DMS79 (cell line): ENCODE data around the gene ETV6.

Experiments
- DNase-seq: peaks from one replicate; lab custom pipeline; 2025; lab: John Stamatoyannopoulos, UW

ETV6 gene

DNA sequence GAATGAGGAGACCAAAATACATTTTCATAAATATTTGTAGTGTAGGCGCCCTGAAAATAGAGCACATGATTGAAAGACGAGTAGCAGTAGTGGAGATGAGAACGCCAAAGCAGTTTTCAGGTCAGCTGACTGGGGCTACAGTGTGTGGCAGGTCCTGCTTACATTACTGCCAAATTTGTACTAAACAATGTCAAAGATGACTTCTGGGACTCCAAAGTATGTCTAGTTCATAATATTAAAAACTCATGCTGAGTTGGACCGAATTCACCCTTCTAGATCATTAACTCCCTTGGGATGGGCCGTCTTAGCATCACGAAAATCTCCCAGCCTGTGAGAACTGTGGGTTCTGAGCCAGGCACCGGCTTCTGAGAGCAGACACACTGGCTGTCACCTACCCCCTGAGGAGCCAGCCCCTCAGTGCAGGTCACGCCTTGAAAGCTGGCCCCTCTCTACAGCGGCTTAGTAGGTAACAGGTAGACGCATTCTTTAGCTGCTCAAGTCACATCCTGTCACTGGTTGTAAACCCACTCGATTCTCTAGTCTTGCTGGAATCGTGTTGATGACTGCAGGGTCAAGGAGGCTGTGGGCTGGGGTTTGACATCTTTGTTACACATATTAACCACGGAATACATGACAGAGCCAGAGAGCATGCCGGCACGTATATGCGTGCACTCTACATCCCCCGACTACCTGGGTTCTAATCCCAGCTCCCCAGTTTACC lies 210.4 kb downstream of the ETV6 start:
- no peak for DNase-seq

DNA sequence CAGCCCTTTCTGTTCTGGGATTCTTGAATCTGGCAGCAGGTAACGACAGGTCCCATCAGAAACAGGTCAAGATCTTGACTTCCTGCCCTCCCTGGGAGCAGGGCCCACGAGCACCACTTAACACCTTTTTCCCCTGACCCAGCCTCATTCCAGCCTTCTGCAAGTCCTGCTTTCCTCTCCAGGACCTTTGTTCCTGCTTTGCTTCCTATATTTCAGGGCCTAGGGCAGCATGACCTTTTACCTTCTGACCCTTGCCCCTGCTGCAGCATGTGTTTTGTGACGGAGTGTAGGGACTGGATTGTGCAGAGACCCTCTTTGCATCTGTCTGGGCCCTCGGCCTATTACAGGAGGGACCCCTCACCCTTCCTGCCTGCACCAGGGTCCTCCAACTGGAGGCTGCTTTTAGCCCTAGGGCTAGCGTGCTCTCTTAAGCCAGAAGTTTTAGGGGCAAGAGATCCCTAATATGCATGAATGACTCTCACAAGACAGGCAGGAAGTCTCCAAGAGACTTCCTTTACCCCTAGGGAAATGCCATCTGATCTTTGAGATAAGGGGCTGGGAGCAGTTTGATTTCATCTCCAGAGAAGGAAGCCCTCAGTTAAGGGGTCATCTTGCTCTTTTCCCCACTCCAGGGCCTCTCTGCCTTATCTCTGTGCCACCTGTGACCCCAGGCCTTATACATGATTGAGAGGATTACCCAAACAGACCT lies 211.8 kb downstream of the ETV6 start:
- no peak for DNase-seq

DNA sequence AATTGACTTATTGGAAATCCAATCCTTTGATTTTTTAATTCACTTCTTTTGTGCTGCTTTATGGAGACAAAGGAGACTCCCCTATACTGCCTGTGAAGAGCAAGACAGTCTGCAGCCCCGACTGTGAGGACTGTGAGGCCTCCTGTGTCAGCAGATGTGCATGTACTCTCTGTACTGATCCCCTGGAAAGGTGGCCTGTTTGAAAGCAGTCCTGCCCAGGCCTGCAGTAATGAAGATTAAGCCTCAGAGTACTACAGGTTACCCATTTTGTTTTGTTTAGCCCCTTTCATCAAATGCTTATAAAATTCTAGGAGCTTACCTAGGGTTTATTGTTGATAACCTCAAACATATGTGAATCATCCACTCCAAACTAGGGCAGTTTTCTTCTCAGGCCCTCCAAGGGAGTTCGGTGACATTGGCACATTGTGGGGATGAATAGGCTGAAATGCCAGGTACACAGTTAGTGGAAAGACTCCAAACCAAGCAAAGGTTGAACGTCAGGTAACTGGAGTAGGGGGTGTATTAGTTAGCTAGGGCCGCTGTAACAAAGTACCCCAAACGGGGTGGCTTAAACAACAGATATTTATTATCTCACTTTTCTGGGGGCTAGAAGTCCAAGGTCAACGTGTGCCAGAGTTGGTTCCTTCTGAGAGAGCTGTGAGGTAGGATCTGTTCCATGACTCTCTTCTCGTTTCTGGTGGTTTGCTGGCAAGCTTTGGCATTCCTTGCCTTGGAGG lies 212.6 kb downstream of the ETV6 start:
- DNase-seq: no peak

DNA sequence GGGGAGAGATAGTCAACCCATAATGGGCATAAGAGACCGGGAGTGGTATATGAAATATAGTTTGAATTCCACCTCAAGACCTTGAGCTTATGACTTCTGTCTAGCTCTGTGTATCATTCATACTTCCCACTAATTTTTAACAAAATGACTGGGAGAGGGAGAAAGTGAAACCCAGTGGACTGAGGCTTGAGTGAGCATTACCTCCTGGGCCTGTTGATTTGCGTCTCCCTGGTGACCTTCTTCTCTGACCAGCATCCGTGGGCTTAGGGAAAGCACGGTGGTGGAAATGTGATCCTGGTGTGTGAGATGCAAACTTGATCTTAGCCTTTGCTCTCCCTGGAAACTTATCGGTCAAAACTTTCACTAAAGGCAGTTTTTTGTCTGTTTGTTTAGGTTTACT lies 213.3 kb downstream of the ETV6 start:
- DNase-seq: no peak

DNA sequence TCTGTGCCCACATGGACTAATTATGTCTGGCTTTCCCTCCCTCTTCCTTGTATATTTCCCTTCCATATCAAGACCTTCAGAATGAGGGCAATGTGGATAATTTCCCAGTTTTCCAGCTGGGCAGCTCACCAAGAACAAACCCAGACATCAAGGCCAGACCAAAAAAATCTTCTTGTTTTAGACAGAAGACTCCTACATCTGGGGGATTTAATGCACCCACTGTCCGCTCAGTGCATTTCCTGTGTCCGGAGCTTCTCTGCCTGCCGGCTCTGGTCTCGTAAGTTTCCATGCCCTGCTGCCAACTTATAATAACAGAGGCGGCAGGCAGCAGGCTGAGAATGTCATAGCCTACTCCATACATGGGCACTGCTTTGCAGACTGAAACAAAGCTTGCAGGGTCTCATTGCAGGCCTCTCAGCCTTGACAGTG lies 214.0 kb downstream of the ETV6 start:
- DNase-seq: no peak

DNA sequence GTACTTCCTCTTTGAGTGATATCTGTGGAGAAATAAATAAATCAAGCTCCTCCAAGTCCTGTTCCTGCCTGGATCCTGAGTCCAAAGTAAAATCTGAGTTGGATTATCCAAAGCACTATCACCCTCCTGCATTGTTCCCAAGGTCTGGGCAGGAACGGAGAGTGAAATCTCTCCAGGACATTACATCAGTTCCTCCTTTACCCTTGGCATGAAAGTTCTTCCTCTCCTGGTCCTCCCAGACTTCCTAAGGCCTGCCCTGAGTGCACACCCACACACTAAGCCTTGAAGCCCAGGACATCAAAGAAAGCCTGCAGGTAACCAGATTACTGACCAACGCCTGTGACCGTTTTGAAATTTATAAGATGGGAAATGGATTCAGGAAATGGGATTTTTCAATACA lies 214.5 kb downstream of the ETV6 start:
- DNase-seq: no peak

DNA sequence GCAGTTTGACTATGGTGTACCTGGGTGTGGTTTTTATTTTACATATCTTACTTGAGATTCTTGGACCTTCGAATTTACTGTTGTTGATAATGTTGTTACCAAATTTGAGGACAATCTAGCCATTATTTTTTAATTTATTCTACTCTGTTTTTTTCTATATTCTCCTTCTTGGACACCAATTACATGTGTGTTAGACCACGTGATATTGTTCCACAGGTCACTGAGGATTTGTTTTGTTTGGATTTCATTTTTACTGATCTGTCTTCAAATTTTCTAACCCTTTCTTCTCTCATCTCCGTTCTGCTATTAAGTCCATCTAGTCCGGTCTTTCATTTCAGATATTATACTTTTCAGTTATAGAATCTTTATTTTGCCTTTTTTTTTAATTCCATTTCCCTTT lies 216.3 kb downstream of the ETV6 start:
- DNase-seq: no peak

DNA sequence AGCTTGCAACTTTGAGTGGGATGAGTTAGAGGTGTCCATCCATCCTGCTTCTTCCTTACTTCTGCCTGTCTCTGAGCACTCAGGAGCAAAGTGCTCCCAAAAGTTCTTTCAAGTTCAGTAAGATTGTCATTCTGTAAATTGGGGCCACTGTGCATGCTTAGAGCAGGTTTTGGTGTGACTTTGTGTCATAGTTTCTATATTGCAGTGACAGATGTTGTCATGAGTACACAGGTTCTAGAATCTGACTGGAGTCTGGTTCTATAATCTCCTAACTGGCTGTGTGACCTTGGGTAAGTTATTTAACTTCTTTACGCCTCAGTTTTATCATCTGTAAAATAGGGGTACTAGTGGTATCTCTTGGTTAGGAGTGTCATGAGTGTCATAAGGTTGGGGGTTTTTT lies 218.6 kb downstream of the ETV6 start:
- DNase-seq: no peak

DNA sequence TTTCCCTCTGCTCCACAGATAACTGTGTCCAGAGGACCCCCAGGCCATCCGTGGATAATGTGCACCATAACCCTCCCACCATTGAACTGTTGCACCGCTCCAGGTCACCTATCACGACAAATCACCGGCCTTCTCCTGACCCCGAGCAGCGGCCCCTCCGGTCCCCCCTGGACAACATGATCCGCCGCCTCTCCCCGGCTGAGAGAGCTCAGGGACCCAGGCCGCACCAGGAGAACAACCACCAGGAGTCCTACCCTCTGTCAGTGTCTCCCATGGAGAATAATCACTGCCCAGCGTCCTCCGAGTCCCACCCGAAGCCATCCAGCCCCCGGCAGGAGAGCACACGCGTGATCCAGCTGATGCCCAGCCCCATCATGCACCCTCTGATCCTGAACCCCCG lies 219.9 kb downstream of the ETV6 start:
- no peak for DNase-seq

DNA sequence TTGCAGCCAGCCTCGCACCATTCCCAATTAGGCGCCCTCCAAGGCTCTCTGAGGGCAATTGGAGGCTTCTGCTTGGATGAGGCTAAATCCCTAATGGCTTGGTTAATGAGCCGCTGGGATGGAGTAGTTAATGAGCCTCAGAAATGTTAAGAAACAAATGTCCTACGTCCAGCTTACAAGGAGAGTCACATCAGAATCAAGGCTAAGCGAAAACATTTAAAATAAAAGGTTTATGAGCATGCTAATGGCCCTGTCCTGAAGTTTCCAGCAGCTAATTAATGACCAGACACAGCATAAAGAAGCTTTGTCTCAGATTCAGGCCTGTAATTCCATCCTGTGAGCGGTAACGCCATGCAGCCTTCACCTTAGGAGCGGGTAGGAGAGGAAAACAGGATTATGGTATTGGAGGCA lies 220.6 kb downstream of the ETV6 start:
- no peak for DNase-seq

DNA sequence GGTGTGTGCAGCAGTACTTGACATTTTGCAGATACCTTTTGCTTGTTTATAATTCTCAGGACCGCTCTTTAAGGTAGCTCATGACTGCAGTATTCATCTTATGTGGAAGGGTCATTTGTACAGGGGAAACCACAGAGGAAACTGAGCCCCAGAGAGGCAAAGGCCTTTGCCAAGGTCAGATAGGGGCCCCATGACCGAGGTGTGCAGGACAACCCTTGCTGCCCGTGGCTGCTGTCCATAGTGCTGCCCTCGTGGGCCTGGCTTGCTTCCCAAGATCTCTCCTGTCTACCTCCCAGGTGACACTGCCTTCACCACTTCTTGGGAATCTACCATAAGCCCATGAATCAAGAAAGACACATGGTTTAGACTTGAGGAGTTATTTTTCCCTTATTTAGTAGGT lies 222.6 kb downstream of the ETV6 start:
- no peak for DNase-seq

DNA sequence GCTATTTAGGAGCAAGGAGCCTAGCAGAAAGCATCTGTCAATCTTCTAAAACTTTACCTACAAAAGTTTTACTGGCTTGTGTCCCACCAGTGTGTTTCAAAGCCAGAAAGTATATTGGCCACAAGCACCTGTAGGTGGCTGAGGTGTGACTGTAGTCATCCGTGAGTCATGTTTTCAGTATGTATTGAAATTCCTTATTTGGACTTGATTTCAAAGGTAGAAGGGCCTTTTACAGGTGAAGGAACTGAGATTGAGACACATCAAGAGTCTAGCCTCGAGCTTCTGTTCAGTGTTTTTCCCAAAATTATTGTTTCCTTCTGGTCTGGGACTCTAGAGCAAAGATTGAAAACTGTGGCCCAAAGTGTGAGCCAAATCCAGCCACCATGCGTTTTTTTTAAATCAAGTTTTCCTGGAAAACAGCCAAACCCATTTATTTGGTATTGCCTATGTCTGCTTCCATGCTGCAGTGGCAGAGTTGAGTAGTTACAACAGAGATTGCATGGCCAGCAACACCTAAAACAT lies 226.0 kb downstream of the ETV6 start:
- no peak for DNase-seq

DNA sequence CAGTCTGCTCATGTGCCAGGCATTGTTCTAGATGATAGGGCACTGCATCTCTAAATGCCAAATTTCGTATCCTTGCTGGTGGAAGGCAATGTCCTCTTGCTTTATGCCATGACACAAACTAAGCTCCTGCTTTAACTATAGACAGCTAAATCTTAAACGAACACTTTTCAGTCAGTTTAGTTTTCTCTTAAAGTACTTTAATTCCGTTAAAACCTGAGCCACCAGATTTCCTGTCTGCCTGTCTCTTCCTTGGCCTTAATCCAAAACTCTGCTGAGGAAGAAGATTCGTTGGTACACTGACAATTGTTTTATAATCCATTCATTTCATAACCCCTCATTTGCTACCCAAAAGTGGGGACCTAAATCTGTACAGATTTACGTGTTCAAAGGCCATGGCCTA lies 226.8 kb downstream of the ETV6 start:
- DNase-seq: no peak

DNA sequence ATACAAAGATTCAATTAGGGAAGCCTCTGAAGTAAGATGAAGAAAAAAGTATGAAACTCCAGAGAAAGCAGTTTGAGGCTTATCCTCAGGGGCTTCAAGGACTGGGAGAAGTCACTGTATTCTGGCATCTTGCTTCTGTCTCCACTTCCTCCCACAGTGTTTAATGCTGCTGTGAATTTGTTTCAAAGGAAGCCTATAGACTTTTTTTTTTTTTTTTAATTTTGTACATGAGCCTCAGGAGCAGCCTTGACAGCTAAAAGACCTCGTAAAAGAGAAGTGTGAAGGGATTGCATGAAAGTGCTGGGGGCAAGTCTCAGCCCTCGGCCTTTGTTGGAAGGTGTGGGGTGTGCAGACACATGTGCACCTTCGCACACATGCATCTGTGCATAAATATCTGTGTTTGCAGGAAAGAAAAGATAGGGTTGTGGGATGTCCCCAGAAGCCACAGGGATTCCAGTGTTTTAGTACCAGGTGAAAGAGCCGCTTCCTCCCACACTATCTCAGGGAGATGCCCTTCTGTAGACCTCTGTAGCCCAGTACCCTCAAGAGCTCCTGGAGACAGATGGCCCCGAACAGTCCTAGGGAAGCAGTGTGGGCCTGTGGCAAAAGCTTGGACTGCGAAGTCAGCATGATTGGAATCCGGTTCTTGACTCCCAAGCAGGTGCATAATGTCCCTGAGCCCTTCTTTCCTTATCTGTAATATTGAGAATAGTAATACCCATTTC lies 227.8 kb downstream of the ETV6 start:
- no peak for DNase-seq

DNA sequence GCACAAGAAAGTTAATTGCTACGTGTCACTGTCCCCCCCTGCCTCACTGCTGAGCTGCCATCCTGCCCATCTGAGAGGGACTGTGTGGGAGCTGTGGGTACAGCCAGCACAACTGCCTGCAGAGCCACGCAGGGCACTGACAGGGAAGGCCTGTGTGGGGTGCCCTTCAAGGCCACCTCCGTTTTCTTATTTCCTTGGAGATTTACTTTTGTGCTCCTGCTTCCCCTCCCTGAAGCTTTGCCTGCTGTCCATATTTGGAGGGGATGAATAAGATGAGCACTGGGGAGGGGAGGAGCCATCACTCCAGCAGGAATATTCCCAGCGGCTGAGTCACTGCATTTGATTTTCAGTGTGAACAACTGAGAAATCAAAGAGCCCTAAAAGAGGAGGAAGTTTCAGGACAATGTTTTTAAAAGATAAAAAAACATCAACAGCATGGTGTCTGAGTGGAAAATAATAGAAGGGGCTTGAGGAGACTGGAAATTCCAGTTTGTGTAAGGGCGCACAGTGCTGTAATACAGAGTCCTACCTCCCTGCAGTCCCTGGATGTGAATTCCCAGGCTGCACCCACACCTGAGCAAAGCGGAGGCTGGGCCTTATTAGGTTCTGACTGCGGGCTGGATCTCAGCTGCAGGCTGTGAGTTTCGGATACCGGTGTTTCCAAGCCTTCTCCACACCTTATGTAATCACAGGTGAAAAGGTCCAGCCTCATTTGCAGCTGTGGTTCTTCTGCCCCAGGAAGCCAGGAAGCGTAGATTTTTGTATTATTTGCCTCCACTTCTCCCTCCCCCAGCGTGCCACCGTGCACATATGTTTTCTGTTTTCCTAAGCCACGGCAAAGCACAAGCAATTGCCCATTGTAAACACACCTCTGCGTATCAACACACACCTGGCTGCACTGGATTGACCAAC lies 228.7 kb downstream of the ETV6 start:
- DNase-seq: no peak

DNA sequence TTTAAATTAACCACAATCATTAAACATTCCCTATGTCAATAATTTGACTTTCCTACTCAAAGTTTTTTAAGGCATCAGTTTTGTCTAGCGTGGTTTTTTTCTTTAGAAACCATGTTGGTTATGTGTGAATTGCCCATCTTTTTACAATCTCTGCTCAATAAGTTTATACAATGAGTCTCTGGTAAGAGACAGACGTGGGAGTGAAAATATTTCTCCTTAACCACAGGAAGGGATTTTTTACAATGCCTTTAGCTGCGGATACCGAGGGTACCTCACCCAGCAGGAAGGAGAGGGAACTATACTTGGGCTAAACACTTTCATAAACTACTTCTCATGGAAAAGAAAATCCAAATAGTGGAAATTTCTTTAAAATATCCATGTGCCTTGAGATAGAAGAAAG lies 229.8 kb downstream of the ETV6 start:
- DNase-seq: no peak

DNA sequence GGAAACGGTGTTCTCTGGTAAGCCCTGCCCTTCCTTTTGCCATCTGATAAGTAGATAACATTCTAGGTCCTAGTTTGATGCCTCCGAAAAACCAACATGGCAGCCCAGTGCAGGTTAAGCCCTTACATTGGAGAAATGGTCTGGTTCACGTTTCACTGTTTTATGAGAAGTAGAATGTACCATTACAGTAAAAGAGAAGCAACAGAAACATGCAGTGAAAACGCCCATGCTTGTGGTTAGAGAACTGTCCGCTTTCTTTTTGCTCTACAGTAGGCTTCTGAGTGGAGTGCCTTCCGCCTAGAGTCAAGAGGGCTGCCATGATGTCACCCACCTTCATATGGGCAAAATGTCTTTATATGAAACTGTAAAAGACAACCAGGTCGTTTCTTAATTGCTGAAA lies 230.9 kb downstream of the ETV6 start:
- DNase-seq: no peak

DNA sequence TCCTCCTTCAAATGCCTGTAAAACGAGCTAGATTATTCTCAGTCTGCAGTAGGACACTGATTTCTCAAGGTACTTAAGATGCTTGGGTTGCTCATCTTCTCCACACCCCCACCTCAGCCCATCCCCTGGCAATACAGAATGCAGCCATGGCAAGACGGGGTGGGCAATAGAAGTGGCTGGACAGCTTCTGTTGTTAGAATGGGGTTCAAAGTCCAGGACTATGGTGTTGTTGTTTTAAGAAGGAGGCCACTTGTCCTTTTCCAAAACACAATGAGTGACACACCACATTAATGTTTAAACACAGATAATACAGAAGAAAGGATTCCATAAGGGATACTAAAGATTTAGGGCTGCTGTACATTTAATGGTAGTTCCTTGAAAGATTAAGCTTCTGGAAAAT lies 232.4 kb downstream of the ETV6 start:
- no peak for DNase-seq

DNA sequence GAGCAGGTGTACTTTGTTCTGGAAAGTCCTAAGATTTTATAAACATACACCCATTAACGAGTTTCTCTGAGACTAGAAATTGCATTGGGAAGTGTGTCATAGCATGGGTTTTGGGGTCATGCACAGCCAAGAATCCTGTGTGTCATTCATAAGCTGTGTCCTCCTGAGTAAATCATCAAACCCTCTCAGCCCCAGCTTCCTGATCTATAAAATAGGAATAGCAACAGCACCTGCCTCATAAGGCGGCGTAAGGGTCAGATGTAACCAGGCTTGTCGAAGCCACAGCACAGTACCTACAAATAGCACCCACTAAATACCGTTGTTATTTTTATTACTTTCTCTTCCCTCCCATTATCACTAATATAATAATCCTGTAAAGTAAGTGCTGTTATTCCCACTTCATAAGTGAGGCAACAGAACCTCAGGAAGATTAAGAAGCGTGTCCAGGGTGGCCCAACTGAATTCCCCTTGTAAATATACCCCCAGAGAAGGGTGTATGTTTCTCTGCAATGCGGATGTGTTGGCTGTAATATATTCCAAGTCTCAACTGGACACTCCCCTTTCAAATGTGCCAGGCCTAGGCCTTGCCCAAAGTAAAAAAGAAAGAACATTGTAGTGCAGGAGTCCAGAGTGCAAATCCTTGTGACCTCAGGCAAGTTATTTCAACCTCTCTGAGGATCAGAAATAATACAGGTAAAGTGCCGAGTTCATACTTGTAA lies 233.0 kb downstream of the ETV6 start:
- DNase-seq: no peak

DNA sequence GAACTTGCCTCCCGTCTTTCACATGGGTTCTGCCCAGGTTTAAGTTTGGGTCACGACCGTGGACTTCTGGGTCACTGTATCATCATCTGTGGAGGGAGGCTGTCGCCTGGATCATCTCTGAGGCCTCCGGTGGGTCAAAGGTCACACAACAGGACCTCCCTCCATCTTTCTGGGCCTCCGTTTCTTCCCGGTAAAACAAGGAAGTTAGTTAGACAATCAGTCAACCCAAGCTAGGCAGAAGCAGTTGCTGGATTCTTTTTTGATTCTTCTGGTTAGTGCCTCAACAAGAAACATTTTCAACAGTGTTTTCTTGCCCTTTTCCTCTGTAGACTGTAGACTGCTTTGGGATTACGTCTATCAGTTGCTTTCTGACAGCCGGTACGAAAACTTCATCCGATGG lies 234.6 kb downstream of the ETV6 start:
- DNase-seq: no peak

DNA sequence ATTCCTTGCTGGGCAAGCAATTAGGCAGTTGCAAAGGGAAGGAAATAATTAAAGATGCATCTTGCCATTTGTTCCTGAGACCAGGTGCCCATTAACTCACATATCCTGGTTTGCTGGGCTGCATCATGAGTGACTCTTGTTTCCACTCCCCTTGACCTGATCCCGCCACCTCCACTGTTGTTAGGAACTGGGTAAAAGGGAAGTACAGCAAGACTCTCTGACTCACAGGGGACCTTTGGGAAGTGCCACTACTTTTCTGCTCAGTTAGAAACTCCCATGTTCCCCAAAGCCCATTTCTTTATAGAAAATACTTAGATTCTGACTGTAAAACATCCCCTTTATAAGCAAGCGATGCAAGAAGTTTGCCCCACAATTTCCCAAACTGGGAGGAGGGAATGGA lies 235.2 kb downstream of the ETV6 start:
- no peak for DNase-seq
